AG09319 (cell line): ENCODE results near the gene PDE8A.

Source experiments
- DNase-seq: peaks from one replicate; pipeline ENCODE4 v3.0.0-alpha.2; 2010; ENCODE audit warnings: low read depth; ENCODE audit errors: extremely low read depth
- TF ChIP-seq, protein P1 (sequence below): IDR thresholded peaks from 2 replicates; pipeline ENCODE4 v1.5.1; 2011; ENCODE audit warnings: low read depth, mild to moderate bottlenecking, inconsistent platforms, low read length, moderate library complexity

Gene PDE8A

GRCh38 chr15:85108136-85108535 lies 126.5 kb downstream of the PDE8A start:
- TF ChIP-seq, protein P1, sequence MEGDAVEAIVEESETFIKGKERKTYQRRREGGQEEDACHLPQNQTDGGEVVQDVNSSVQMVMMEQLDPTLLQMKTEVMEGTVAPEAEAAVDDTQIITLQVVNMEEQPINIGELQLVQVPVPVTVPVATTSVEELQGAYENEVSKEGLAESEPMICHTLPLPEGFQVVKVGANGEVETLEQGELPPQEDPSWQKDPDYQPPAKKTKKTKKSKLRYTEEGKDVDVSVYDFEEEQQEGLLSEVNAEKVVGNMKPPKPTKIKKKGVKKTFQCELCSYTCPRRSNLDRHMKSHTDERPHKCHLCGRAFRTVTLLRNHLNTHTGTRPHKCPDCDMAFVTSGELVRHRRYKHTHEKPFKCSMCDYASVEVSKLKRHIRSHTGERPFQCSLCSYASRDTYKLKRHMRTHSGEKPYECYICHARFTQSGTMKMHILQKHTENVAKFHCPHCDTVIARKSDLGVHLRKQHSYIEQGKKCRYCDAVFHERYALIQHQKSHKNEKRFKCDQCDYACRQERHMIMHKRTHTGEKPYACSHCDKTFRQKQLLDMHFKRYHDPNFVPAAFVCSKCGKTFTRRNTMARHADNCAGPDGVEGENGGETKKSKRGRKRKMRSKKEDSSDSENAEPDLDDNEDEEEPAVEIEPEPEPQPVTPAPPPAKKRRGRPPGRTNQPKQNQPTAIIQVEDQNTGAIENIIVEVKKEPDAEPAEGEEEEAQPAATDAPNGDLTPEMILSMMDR: no peak
- DNase-seq: no peak

- no peak for DNase-seq
- TF ChIP-seq, protein P1: no peak
Measured at GRCh38 chr15:85109333-85109732, 127.7 kb downstream of the PDE8A start.

DNA sequence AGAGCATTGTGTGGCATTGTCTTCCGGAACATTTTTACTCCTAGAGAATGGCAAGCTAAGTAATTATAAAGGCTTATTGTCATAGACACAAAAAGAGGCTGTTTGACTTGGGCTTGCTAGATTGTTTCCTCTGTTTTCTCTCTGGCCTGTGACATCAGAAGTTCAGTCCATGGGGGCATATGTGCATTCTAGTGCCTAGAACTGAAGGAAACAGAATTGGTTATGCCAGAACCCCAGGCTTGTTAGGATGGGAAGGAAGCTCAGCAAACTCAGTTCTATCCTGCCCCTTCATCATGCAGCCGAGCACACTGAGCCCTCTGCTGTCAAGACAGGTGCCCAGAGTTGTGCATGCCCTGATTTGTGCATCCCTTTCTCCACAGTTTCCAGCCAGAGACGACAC lies 131.3 kb downstream of the PDE8A start:
- no peak for DNase-seq
- TF ChIP-seq, protein P1: no peak

- no peak for DNase-seq
- TF ChIP-seq, protein P1: no peak
Measured at GRCh38 chr15:85114886-85115285, 133.2 kb downstream of the PDE8A start.

GRCh38 chr15:85116066-85116465 lies 134.4 kb downstream of the PDE8A start:
- no peak for DNase-seq
- TF ChIP-seq, protein P1: no peak

DNA sequence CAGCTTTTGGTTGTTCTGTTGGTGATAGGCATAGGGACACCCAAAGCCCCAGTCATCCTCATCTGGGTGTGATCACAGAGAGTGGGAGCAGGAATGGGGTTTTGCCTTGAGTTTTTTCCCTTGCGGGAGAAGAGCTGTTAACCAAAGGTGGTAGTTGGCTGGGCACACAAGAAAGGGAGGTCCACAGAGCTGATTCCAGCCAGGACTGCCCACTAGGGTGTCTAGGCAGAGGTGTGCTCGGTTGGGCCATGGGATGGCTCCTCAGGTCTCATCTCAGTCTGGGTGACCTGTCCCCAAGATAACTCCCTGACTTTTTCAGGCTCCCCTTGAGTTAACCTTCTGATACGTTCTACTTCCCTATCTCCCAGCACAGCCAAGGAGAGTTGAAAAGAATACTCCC lies 134.8 kb downstream of the PDE8A start:
- DNase-seq: no peak

GRCh38 chr15:85116925-85117646 lies 135.4 kb downstream of the PDE8A start:
- TF ChIP-seq, protein P1: no peak
- no peak for DNase-seq

More for the DNA sequence above, 134.8 kb downstream of the PDE8A start:
- TF ChIP-seq, protein P1: no peak
